GM19372 (cell line): ENCODE data around the gene COL4A1.

Experiments used
- ATAC-seq: cut with Tn5 transposase; IDR thresholded peaks from one replicate; pipeline ENCODE4 v1.9.1; 2021; ENCODE audit warnings: mild to moderate bottlenecking, low read depth, moderate library complexity; ENCODE audit not compliant: unreplicated experiment

COL4A1 gene

DNA sequence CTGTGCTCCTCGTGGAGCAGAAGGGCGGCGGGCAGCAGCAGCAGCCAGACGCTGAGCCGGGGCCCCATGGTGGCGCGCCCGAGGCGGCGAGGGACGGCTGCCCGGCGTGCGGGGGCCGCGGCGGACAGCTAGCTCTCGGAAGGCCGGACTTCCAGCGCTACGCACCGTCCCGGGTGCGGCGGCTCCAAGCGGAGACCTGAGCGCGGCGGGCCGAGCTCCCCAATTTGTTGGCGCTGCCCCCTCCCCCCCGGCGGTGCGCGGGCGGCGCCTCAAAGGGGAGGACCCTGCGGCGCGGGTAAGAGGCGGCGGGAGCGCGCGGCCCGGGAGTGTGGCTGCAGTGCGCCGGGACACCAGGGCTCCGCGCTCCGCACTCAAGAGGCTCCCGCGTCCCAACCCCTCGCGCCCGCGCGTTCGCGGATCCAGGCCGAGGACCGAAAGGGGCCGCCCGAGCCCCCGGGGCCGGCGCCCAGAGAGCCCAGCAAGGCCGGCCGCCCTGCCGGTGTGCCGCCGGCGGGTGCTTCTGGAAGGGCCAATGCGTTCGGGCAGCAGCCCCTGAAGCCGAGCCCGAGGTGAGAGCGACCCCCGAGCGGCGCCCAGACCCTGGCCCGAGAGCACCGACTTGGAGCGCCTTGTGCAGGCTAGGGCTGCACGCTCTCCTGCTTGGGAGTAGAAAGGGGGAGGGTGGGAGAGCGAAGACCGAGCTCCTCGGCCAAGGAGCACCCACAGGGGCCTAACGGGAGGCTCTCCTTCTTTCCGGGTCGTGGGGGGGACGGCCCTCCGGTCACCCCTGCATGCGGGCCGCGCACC lies at the start of gene COL4A1, which contains the start of gene COL4A2:
COL4A1 (minus strand) TSS at position 198 of the 807 bp plus-strand sequence; CDS start at position 68, 130 bp downstream.
COL4A2 (plus strand) TSS at position 325 of the 807 bp plus-strand sequence. CDS start 620 bp downstream, outside the sequence.
- no peak for ATAC-seq

DNA sequence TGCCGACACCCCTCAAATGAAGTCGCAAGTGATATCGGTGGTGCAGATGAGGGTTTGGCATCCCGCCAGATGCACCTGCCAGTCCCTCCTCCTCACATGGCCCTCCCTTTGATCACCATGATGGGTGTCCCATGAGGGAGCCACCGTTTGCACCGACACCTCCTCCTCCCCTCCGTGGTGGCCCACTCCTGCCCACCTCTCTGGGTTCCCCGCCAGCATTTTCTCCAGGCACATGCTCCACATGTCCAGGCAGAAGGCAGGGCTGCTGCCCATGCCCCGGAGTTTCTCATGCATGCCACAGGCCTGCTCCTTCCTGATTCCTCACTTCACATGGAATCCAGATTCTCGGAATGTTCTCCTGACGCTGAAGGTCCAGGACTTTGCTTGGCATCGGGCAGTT lies 49.4 kb upstream of the COL4A1 start:
- no peak for ATAC-seq

DNA sequence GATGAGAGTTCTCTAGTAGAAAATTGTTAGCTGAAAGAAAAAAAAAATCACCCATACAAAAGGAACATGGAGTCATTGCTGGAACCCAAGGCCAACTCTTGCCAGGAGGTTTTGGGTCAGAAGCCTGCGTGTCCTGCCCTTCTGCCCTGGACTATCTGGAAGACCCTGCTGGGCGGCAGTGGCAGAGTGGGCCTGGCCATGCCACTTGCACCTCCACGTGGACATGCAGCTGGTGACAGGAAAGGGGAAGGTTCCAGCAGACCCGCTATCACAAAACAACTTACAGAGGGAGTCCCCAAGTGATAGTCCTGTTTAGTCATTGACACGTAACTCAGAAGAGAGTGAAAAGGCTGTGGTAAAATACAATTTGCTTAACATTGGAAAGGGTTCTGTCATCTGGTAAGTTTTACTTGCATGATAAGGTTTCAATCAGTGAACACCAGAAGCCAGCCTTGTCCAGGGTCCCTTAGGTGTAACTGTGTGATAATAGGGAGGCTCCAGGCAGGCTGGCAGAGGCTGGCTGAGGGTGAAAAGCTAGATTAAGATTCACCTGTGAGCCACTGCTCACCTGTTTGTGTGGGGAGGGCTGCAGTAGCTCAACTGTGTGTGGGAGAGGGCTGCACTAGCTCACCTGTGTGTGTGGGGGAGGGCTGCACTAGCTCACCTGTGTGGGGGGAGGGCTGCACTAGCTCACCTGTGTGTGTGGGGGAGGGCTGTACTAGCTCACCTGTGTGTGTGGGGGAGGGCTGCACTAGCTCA lies 47.9 kb upstream of the COL4A1 start:
- ATAC-seq: no peak

DNA sequence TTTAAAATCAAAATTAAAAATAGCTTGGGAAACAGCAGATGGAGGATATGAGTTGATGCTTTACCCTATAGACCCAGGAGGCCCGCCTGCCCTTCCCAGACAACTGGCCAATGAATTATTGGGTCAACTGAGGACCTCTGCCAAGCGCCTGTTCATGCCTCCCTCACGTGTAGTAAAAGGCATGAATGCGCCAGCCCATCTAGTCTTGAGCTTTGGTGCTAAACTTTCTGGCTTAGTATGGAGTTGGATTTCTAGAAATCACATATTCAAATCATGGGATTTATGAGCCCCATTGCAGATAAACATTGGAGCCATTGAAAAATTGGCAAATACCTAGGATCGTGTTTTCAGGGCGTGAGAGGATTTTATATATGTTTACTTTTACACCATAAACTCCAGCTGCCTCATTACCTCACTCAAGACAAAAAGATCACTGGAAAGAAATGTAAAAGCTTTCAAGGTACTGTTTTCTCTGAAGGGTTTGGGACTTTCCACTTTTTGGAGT lies 47.2 kb upstream of the COL4A1 start:
- ATAC-seq: no peak

DNA sequence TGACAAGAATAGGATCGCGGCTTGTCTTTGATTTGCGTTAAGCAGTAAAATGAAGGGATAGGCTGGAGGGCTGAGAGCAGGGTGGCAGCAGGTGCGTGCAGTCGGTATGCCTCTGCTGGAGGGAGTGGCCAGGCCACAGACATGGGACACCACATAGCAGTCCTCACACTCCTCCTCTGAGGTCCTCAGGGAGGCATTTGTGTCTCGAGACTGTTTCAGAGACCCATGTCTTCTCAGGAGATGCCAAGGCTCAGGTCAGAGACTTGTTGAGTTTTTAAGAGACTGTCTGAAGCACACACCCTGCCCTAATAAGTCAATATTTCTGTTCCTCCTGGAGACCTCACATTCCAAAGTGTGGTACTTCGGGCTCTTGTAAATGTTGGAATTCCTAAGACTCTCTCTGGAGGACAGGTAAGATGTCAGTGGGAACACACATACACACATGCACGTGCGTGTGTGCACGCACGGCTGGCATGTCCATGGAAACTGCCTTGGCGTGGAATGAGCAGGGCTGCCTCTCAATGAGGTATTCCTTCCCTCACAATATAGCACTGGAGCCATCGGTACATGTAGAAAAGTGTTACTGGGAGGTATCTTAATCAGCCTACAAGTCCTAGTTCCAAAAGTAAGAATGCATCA lies 46.5 kb upstream of the COL4A1 start:
- no peak for ATAC-seq

GRCh38 chr13:110352735-110353134 lies 45.8 kb upstream of the COL4A1 start:
- ATAC-seq: no peak

DNA sequence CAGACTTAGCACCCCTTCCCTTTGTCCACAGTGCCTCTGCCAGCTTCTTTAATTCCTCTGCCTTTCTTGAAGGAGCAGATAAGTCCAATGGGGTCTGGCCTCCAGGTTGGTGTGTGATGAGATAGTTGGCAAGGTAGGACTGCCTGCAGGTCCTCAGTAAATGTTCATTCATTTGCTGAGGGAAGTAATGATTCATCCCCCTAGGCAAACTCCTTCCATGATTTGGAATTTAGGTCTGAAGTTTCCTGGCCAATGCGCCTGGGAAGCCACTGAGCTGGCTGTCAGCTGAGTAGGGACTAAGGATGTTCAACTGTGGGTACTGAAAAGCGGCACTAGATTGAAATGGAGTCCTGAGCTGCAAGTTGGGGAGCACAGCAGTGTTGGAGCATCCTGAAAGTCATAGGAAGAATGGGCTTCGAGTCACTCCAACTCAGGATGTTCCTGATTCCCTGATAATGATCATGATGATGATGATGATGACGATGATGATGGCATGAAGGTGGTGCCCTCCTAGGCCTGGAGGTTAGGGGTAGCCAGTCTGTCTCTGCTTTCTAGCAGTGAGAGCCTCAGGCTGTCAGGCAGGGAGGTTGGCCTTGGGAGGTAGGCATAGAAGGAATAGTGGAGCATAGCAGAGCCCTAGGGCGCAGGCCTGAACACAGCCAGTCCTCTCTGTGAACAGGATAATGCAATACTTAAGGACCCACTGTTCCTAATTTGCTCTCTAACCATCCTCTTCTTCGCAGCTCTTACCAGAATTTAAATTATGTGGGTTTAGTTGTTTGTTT lies 44.9 kb upstream of the COL4A1 start:
- ATAC-seq: no peak

GRCh38 chr13:110350509-110350908 lies 43.6 kb upstream of the COL4A1 start:
- ATAC-seq: no peak

DNA sequence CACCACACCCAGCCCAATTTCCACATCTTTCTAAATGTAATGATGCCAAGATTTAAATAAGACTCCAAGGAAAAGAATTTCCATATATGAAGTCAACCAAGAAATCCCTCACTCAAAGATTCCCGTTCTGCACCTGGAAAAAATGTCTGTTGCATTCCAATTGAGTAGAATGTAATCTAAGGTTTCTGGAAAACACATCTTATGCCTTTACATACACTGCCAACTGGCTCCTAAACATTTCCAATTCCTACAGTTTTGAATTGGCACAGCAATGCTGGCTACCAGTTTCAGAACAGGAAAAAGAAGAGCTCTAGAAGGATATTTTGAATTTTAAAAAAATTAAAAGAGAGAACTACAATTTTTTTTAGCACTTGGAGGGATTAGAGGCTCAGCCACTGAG lies 43.1 kb upstream of the COL4A1 start:
- ATAC-seq: no peak

DNA sequence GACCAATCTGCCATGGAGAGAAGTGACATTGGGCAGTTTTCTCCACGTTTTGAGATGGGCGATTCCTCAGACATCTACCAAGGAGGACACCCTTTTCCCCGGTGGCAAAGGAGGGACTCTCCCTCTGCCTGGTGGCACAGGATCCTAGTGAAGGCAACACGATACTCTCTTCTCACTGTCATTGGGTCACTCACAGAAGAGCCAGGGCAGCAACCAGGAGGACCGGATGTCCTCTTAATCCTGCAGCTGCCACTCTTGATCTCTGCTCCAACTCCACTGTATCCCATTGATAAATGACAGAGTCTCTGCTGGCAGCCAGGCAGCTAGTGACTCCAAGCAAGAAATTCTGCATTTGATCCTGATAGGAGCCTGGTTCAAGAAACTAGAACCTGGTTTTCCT lies 42.3 kb upstream of the COL4A1 start:
- no peak for ATAC-seq

- no peak for ATAC-seq
Measured at GRCh38 chr13:110348309-110349105, 41.5 kb upstream of the COL4A1 start.

DNA sequence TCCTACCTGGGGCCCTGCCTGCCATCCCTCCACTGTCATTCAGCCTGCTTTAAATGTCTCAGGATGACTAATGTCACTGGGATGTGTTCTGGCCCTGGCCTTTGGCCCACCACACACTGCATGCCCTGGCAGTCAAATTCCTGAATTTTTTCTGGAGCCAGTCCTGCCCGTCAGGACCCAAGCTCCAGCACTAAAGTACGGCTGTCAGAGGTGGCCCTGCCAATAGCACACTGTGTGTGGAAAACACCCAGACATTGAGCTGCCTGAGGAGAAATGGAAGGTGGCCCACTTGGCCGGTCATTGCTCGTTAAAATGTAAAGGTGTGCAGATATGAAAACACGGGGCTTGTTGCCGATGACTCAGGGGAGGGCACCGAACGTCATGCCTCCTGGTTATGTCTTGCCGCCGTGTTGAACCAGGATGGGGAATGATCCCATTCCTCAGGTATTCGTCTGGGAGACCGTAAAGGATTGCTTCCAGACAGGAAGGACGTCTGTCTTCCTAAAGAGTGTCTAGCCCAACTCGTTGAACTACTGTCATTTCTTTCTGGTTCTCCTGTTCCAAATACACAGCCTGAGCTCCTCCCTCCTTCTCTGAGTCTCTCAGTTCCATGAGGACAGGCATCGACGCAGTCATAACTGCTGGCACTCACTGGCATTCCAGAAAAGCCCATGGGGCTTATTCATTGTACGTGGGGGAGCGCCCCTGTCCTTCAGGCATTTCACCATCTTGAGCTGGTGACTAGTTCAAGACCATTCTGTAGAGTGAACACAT lies 40.8 kb upstream of the COL4A1 start:
- ATAC-seq: no peak

DNA sequence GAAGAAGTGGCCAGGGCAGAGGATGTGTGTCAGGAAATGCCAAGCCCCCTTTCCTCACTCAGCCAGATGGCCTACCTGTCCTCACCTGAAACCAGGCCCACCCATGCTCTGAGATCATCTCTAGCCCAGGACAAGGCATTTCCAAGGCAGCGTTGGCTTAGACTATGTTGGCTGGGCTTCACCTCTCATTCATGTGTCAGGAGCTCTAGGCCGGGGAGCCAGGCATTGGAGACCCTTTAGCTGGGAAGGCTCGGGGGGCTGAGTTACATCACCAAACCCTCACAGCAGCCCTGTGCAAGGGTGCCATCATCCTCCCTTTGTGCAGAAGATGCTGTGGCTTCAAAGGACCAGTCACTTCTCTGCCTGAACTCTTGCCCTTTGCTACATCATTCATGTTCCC lies 40.1 kb upstream of the COL4A1 start:
- ATAC-seq: no peak

- no peak for ATAC-seq
Measured at GRCh38 chr13:110346661-110347067, 39.7 kb upstream of the COL4A1 start.

GRCh38 chr13:110345701-110346100 lies 38.7 kb upstream of the COL4A1 start:
- ATAC-seq: no peak

- ATAC-seq: no peak
Measured at GRCh38 chr13:110345266-110345665, 38.3 kb upstream of the COL4A1 start.

DNA sequence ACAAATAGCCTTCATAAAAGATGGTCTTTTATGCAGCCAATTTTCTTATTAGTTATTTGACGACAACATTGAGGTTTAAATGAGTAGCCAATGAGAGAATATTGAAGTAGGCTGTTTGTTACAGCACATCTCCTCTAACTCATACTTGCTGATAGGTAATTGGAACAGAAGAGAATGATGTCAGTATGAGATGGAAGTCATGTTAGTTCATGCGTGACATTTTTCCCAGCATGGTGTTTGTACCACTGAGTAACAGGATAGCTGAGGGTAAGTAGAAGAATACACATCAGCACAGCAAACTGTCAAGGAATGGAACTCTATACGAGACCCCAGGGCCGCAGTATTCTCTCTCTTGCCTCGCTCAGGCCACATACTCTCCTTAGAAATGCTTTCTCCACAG lies 37.4 kb upstream of the COL4A1 start:
- no peak for ATAC-seq

GRCh38 chr13:110343241-110343865 lies 36.4 kb upstream of the COL4A1 start:
- no peak for ATAC-seq
